ENCODE data around the gene PHLDA3.

GRCh38 chr1:201454608-201455007, 14.4 kb downstream of the PHLDA3 start:
- TF ChIP-seq REST (IDR thresholded peaks at IDR 0.05) (no peak), CTCF (IDR thresholded peaks at IDR 0.05; ENCODE audit: low read depth, low read length, missing input control) (no peak), NR2F2 (IDR thresholded peaks at IDR 0.05) (no peak), YY1 (IDR thresholded peaks at IDR 0.05) (no peak), RAD21 (IDR thresholded peaks at IDR 0.05) (no peak), MAX (IDR thresholded peaks at IDR 0.05) (no peak), RXRA (IDR thresholded peaks at IDR 0.05) (no peak), JUND (IDR thresholded peaks at IDR 0.05) (no peak), ATF3 (IDR thresholded peaks at IDR 0.05) (no peak), HNF4A (conservative IDR thresholded peaks at IDR 0.05) (no peak), TAF1 (conservative IDR thresholded peaks at IDR 0.05) (no peak), EGR1 (IDR thresholded peaks at IDR 0.05; ENCODE audit: low read depth in 2 of 2) (no peak)
